ENCODE measurements around the gene TNIK.

TNIK gene

DNA sequence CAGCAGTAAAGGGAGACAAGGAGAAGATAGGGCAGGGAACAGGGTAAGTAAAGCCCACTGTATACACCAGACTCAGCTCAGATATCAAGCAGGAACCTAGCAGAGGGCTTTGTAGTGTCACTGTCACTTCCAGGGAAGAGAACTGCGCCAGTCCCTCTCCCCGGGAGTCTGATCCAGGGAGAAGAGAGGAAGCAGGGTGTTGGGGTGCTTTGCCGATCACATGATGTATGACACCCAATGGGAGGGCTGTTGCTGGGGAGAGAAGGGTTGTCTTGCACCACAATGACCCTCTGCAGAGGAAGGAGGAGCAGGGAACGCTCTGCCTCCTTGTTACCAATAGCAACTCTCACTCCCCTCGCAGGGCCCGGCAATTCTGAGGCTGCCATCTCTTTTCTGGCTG is 286.5 kb downstream of the TNIK start:
- Mint-ChIP-seq H3K9me3 (no peaks in the 10 kb centered on the region), H3K27ac (peak overlapping the region; percentile 38 to 44), H3K27me3 (no peaks in the 10 kb centered on the region), H3K4me3 (no peak overlapping the region), H3K36me3 (ENCODE audit: insufficient read depth) (peaks cover 37% of the 10 kb centered on the region), H3K4me1 (ENCODE audit: low read depth in 2 of 2) (peaks cover 0 to 3% of the 10 kb centered on the region in 2 donors)
- no peak for ATAC-seq (replicated peaks)
- no peak for DNase-seq

DNA sequence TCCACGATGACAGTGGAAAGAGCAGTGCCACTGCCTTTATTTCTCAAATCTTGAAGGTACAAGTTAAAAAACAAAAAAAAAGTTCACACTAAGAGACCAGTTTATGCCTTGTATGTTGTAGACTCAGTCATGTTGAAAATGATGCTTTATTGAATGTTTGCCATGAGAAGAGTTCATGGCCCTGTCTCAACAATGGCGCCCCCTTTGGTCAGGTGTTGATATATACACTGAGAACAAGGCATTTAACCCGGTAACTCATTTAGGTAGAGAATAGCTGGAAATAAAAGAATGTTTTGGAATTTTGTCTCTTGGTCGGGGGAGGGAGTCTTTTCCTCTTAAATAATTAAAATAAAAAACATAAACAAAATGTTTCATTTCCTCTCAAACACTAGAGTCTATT is 288.1 kb downstream of the TNIK start:
- peaks cover 43% of the 10 kb centered on the region for H3K36me3 Mint-ChIP-seq (ENCODE audit: insufficient read depth)

DNA sequence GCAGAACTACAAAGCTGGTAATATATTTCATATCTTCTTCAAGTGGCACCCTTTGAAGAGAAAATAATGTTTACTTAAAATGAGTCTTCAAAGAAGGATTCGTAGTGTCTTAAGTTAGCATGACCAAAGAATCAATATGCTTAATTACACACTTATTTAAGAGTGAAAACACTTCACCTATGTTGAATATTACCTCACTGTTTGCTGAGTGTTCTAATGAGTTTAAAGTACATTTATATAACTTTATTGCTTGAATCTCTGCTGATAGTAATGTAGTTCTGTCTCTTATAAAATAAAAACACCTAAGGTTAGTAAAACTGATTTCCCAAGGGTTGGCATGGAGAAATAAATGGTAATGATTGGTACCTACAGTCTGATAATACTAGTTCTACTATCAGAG is 290.3 kb downstream of the TNIK start:
- peak overlapping the region in 1 of 2 donors; percentile 21 for H3K27ac Mint-ChIP-seq
- no peak overlapping the region for H3K4me3 Mint-ChIP-seq
- peaks cover 4 to 25% of the 10 kb centered on the region in 2 donors for H3K4me1 Mint-ChIP-seq (ENCODE audit: low read depth in 2 of 2)
- H3K27me3 Mint-ChIP-seq, result no peaks in the 10 kb centered on the region
- ATAC-seq (replicated peaks), result no peak
- H3K36me3 Mint-ChIP-seq (ENCODE audit: insufficient read depth), result peaks cover 46% of the 10 kb centered on the region
- no peak for DNase-seq
- H3K9me3 Mint-ChIP-seq, result no peaks in the 10 kb centered on the region

More for the DNA sequence above, 288.1 kb downstream of the TNIK start:
- Mint-ChIP-seq H3K4me1 (ENCODE audit: low read depth in 2 of 2) (peaks cover 0 to 9% of the 10 kb centered on the region in 2 donors), H3K27me3 (no peaks in the 10 kb centered on the region), H3K4me3 (no peak overlapping the region), H3K27ac (no peak overlapping the region), H3K9me3 (no peaks in the 10 kb centered on the region)
- peak in 1 of 3 experiments; percentile 8 for DNase-seq
- ATAC-seq (replicated peaks), result no peak

DNA sequence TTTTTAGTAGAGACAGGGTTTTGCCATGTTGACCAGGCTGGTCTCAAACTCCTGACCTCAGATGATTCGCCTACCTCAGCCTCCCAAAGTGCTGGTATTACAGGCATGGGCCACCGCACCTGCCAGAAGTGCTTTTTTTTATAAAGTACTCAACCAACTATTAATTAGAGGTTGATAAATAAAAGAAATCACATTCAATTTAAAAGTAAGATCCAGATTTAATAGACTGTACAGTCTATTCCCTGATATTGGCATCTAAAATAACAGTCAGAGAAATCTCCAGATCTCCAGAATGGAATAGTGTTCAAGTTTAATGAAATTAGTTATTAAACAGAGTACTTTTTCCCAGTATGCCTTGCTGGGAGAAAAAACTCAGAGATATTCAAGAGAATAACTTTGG is 290.8 kb downstream of the TNIK start:
- Mint-ChIP-seq H3K27me3 (no peaks in the 10 kb centered on the region), H3K4me3 (no peak overlapping the region), H3K4me1 (ENCODE audit: low read depth in 2 of 2) (peaks cover 4 to 25% of the 10 kb centered on the region in 2 donors), H3K9me3 (no peaks in the 10 kb centered on the region), H3K27ac (no peak overlapping the region), H3K36me3 (ENCODE audit: insufficient read depth) (peaks cover 44% of the 10 kb centered on the region)
- DNase-seq, result no peak
- ATAC-seq (replicated peaks), result no peak

DNA sequence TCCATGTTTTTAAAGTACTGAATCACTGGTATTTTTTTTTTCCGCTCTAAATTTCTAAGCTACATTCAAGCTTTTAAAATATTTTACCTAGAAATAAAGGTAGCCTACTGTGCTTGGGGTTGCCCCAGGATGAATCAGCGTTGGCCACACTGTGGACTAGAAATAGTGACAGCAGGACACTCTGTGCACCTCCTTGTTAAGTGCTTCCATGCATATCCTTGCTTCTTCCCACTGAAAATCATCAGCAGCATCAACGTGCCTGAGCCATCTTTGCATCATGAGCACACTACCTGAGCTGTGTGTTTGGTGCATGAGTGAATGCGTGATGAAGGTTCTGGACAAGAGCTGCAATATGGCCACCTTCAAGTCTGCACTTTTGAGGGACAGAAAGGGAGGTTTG is 291.7 kb downstream of the TNIK start:
- H3K36me3 Mint-ChIP-seq (ENCODE audit: insufficient read depth), result peaks cover 44% of the 10 kb centered on the region
- ATAC-seq (replicated peaks), result no peak
- no peak overlapping the region for H3K27ac Mint-ChIP-seq
- DNase-seq, result no peak
- no peaks in the 10 kb centered on the region for H3K9me3 Mint-ChIP-seq
- H3K27me3 Mint-ChIP-seq, result no peaks in the 10 kb centered on the region
- H3K4me1 Mint-ChIP-seq (ENCODE audit: low read depth in 2 of 2), result peaks cover 4 to 25% of the 10 kb centered on the region in 2 donors
- H3K4me3 Mint-ChIP-seq, result no peak overlapping the region

DNA sequence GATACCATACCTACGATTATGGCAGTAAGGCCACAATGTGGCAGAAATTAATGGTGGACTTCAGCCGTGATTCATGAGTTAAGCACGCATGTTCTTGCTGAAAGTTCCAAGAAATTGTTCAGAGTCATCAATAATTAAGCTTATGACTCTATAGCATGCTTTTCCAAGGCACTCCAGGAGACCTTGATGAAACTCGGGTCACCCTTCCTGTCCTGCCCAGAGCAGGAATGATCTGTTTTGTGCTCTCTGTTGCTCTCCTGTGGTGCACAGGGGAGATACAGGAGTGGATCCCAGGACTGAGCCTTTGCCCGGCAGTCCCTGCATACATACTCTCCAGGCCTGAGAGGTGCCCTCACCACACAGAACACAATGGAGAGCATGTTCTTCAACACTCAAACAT is 292.1 kb downstream of the TNIK start:
- H3K4me1 Mint-ChIP-seq (ENCODE audit: low read depth in 2 of 2), result peaks cover 4 to 25% of the 10 kb centered on the region in 2 donors
- no peak overlapping the region for H3K4me3 Mint-ChIP-seq
- H3K36me3 Mint-ChIP-seq (ENCODE audit: insufficient read depth), result peaks cover 40% of the 10 kb centered on the region
- H3K9me3 Mint-ChIP-seq, result peaks cover 0 to 1% of the 10 kb centered on the region in 2 donors
- H3K27ac Mint-ChIP-seq, result no peak overlapping the region
- H3K27me3 Mint-ChIP-seq, result no peaks in the 10 kb centered on the region
- no peak for ATAC-seq (replicated peaks)
- no peak for DNase-seq

DNA sequence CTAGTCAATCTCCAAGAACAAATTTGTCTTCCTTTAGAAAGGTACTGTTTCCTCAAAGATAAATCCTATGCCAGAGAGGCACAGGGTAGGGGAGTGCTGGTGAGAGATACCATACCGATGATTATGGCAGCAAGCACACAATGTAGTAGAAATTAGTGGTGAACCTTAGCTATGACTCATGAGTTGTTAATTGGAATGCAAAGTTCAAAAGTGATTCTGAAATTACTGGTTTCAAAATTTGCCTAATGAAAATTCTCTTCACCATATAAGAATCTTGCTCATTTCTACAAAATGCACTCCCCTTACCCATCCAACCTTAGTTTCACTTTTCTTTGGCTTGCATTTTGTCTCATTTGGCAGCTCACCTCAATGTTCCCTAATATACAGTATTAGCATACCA is 294.2 kb downstream of the TNIK start:
- no peaks in the 10 kb centered on the region for H3K27me3 Mint-ChIP-seq
- ATAC-seq (replicated peaks), result no peak
- peaks cover 52% of the 10 kb centered on the region for H3K36me3 Mint-ChIP-seq (ENCODE audit: insufficient read depth)
- H3K4me3 Mint-ChIP-seq, result peak overlapping the region in 1 of 2 donors; percentile 25
- DNase-seq, result no peak
- peaks cover 4 to 25% of the 10 kb centered on the region in 2 donors for H3K4me1 Mint-ChIP-seq (ENCODE audit: low read depth in 2 of 2)
- peak overlapping the region; percentile 5 to 80 for H3K27ac Mint-ChIP-seq
- peaks cover 0 to 1% of the 10 kb centered on the region in 2 donors for H3K9me3 Mint-ChIP-seq

DNA sequence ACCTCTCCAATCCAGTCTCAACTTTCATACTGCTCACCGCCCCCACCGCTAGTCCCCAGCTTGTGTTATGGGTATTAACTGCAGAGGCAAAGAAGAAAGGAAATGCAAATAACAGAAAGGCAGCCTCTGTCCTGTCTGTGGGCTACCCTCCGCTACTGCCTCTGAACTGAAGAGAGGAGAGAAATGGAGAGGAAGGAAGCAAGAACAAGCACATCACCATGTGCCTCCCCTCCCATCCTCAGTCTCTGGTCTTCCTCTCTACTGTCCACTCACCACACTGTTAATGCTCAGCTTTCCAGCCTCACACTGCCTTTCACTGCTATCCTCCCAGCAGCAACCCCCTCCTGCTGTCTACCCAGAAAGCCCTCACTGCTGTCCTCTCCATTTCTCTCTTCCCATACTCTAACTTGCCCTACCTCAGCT is 294.7 kb downstream of the TNIK start:
- Mint-ChIP-seq H3K27ac (peak overlapping the region; percentile 5 to 80), H3K27me3 (no peaks in the 10 kb centered on the region), H3K36me3 (ENCODE audit: insufficient read depth) (peaks cover 56% of the 10 kb centered on the region), H3K9me3 (peaks cover 0 to 1% of the 10 kb centered on the region in 2 donors), H3K4me1 (ENCODE audit: low read depth in 2 of 2) (peaks cover 4 to 25% of the 10 kb centered on the region in 2 donors), H3K4me3 (no peak overlapping the region)
- DNase-seq, result no peak
- ATAC-seq (replicated peaks), result no peak

DNA sequence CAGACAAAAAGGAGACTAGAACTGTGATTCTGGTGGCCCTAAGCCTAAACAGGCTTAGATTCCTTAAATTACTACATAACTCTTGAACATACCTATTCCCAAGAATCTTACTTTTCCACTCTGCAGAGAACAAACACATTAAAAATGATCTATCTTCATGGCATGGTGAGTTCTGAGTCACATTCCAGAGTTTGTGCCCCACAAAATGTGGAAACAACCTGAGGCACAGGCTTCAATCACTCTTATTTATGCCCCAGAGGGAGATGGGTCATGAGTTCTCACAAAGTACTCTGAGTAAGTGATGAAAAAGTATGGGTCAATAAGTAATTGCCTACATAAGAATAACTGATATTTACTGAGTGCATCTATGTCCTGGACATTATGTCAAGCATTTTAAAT is 296.1 kb downstream of the TNIK start:
- Mint-ChIP-seq H3K27ac (no peak overlapping the region), H3K9me3 (peaks cover 0 to 1% of the 10 kb centered on the region in 2 donors), H3K4me1 (ENCODE audit: low read depth in 2 of 2) (peaks cover 4 to 25% of the 10 kb centered on the region in 2 donors), H3K36me3 (ENCODE audit: insufficient read depth) (peaks cover 65% of the 10 kb centered on the region), H3K4me3 (no peak overlapping the region), H3K27me3 (no peaks in the 10 kb centered on the region)
- ATAC-seq (replicated peaks) (no peak), DNase-seq (no peak)

DNA sequence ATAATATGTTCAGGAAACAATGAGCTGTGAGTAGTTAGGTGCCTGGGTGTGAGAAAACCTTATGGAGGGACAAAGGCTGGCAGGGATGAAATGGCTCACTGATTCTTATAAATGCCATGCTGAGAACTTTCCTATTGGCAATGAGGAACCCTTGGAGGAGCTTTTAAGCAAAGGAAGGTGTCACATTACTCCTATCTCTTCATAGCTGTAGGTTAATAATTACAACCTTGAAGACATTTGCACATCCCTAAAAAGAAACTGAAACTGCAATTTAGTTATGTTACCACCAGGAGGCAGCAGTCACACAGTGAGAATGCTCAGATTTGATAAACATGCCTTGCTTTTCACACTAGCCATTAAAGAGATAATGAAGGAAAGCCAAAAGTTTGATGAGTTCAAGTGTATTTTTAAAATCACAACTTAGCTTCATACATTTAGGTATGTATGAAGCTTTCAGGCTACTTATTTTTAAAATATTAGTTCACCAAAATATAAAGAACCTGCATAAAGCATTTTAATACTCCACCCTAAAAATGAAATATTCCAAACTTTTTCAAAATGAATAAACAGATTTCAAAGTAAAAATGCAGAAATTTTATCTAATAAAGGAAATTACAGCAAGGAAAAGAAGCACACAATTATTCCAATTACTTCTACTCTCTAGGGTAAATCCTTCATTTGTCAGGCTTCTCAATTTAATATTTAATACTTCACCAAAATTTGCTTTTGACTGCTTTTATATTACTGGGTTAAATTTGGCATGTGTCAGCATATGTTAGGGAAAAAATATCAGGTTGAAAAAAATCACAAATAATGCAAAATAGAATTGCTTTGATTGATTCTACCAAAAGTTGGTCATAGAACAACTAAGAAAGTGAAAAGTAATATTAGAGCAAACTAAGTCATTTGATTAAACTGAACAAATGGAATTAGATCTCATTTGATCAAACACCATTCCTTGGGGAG is 296.8 kb downstream of the TNIK start:
- H3K4me1 Mint-ChIP-seq (ENCODE audit: low read depth in 2 of 2), result peaks cover 4 to 25% of the 10 kb centered on the region in 2 donors
- no peak overlapping the region for H3K27ac Mint-ChIP-seq
- ATAC-seq (replicated peaks) (peak; percentile 14), DNase-seq (no peak)
- H3K27me3 Mint-ChIP-seq, result no peaks in the 10 kb centered on the region
- H3K4me3 Mint-ChIP-seq, result no peak overlapping the region
- peaks cover 68% of the 10 kb centered on the region for H3K36me3 Mint-ChIP-seq (ENCODE audit: insufficient read depth)
- H3K9me3 Mint-ChIP-seq, result peaks cover 0 to 1% of the 10 kb centered on the region in 2 donors

DNA sequence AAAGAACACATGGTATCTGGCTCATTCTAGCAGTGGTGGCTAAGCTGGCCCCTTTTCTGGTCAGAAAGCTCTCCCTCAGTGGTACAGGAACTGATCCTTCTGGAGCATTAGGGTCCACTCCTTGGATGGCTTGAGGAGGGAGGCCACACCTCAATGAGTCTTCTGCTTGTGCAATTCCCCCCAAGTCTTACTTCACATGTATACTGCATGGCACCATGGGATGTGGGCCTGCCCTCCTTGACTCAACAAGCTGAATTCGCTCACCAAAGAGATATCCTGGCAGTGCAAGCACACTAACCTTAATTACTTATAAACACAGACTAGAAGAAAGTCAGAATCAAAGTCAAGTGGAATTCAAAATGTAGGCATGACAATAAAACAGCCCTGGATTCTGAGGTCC is 299.9 kb downstream of the TNIK start:
- no peaks in the 10 kb centered on the region for H3K27me3 Mint-ChIP-seq
- peaks cover under 1 to 4% of the 10 kb centered on the region in 2 donors for H3K4me1 Mint-ChIP-seq (ENCODE audit: low read depth in 2 of 2)
- H3K27ac Mint-ChIP-seq, result peak overlapping the region in 1 of 2 donors; percentile 56
- H3K9me3 Mint-ChIP-seq, result peaks cover 0 to 1% of the 10 kb centered on the region in 2 donors
- DNase-seq (no peak), ATAC-seq (replicated peaks) (no peak)
- no peak overlapping the region for H3K4me3 Mint-ChIP-seq
- H3K36me3 Mint-ChIP-seq (ENCODE audit: insufficient read depth), result peaks cover 64% of the 10 kb centered on the region

DNA sequence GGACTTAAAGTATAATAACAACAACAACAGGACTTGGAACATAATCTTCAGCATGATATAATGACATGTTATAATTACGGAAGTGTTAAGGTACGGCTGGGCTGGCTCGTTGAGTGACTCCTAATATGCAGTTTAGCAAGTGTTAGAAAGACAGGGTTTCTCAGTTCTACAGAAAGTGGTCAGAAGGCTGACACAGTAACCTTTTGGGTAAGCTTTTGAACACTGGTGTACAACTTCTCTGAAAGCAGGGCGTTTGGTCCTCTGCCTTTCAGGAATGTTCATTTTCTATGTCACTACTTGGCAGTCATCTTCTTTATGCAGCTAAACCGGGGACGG is 300.4 kb downstream of the TNIK start:
- Mint-ChIP-seq H3K36me3 (ENCODE audit: insufficient read depth) (peaks cover 65% of the 10 kb centered on the region), H3K27ac (peak overlapping the region in 1 of 2 donors; percentile 56), H3K4me3 (no peak overlapping the region), H3K27me3 (no peaks in the 10 kb centered on the region), H3K4me1 (ENCODE audit: low read depth in 2 of 2) (peaks cover 0 to 7% of the 10 kb centered on the region in 2 donors), H3K9me3 (peaks cover 0 to 1% of the 10 kb centered on the region in 2 donors)
- ATAC-seq (replicated peaks), result no peak
- no peak for DNase-seq

DNA sequence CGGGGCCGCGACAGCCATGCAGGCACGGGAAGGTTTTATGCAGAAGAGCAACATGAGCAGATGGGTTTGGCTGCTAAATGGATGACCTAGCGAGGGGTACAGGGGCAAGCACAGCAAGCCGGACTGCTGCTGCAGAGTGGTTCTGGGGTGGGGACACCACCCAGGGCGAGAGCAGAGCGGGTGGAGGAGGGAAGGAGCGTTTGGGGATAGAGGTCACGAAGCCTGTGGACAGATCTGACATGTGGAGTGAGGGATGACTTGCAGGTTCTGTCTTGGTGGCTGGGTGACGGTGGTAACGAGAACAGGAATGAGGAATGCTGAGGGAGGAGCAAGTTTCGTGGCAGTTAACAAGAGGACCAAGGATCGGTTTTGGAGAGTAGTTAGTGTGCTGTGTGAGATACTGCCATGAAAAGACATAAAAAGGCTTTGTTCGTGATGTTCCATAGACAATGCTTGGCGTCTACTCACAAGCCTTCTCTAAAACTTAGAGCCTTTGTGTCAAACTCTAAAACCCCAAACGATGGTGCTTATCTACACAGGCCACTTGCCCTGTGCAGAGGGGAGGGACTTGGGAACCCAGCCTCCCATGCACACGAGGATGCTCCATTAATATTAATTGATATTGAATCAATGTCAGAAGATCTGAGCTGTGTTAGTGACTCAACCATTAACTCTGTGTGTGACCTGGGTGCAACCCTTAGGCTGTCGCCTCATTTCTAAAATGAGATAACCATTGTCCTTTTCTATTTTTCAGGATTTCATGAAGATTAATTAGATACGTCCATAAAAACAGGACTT is 301.0 kb downstream of the TNIK start:
- peaks cover 0 to 1% of the 10 kb centered on the region in 2 donors for H3K9me3 Mint-ChIP-seq
- H3K36me3 Mint-ChIP-seq (ENCODE audit: insufficient read depth), result peaks cover 66% of the 10 kb centered on the region
- H3K27ac Mint-ChIP-seq, result no peak overlapping the region
- no peak overlapping the region for H3K4me3 Mint-ChIP-seq
- ATAC-seq (replicated peaks), result no peak
- no peaks in the 10 kb centered on the region for H3K27me3 Mint-ChIP-seq
- no peak for DNase-seq
- H3K4me1 Mint-ChIP-seq (ENCODE audit: low read depth in 2 of 2), result peaks cover 0 to 7% of the 10 kb centered on the region in 2 donors

Measured in effector memory CD8-positive, alpha-beta T cell (primary cell).